ENCODE results near the gene LHFPL6.

GRCh38 chr13:39505151-39505550 is 97.8 kb downstream of the LHFPL6 start:
- no peak for TF ChIP-seq LARP7 (IDR thresholded peaks at IDR 0.05)
- TF ChIP-seq USF2 (CRISPR knock-in tag; IDR thresholded peaks at IDR 0.05) = no peak
- no peak for TF ChIP-seq CTCF (IDR thresholded peaks at IDR 0.05 in 2 of 3, conservative IDR thresholded peaks at IDR 0.05 in 1 of 3; ENCODE audit: insufficient read depth in 2 of 3, low read depth in 1 of 3, low read length in 3 of 3)
- TF ChIP-seq CHD2 (IDR thresholded peaks at IDR 0.05; ENCODE audit: low read depth, low read length) = no peak
- TF ChIP-seq, protein P1, sequence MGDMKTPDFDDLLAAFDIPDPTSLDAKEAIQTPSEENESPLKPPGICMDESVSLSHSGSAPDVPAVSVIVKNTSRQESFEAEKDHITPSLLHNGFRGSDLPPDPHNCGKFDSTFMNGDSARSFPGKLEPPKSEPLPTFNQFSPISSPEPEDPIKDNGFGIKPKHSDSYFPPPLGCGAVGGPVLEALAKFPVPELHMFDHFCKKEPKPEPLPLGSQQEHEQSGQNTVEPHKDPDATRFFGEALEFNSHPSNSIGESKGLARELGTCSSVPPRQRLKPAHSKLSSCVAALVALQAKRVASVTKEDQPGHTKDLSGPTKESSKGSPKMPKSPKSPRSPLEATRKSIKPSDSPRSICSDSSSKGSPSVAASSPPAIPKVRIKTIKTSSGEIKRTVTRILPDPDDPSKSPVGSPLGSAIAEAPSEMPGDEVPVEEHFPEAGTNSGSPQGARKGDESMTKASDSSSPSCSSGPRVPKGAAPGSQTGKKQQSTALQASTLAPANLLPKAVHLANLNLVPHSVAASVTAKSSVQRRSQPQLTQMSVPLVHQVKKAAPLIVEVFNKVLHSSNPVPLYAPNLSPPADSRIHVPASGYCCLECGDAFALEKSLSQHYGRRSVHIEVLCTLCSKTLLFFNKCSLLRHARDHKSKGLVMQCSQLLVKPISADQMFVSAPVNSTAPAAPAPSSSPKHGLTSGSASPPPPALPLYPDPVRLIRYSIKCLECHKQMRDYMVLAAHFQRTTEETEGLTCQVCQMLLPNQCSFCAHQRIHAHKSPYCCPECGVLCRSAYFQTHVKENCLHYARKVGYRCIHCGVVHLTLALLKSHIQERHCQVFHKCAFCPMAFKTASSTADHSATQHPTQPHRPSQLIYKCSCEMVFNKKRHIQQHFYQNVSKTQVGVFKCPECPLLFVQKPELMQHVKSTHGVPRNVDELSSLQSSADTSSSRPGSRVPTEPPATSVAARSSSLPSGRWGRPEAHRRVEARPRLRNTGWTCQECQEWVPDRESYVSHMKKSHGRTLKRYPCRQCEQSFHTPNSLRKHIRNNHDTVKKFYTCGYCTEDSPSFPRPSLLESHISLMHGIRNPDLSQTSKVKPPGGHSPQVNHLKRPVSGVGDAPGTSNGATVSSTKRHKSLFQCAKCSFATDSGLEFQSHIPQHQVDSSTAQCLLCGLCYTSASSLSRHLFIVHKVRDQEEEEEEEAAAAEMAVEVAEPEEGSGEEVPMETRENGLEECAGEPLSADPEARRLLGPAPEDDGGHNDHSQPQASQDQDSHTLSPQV (IDR thresholded peaks at IDR 0.05) = no peak
- TF ChIP-seq EHMT2 (IDR thresholded peaks at IDR 0.05) = no peak
- TF ChIP-seq TCF7L2 (IDR thresholded peaks at IDR 0.05; ENCODE audit: low read depth, low read length) = no peak
- no peak for TF ChIP-seq KDM2B (CRISPR knock-in tag; IDR thresholded peaks at IDR 0.05)
- no peak for TF ChIP-seq NR1H2 (CRISPR knock-in tag; IDR thresholded peaks at IDR 0.05)
